ENCODE results near the gene TCF7L2.

TCF7L2 gene

DNA sequence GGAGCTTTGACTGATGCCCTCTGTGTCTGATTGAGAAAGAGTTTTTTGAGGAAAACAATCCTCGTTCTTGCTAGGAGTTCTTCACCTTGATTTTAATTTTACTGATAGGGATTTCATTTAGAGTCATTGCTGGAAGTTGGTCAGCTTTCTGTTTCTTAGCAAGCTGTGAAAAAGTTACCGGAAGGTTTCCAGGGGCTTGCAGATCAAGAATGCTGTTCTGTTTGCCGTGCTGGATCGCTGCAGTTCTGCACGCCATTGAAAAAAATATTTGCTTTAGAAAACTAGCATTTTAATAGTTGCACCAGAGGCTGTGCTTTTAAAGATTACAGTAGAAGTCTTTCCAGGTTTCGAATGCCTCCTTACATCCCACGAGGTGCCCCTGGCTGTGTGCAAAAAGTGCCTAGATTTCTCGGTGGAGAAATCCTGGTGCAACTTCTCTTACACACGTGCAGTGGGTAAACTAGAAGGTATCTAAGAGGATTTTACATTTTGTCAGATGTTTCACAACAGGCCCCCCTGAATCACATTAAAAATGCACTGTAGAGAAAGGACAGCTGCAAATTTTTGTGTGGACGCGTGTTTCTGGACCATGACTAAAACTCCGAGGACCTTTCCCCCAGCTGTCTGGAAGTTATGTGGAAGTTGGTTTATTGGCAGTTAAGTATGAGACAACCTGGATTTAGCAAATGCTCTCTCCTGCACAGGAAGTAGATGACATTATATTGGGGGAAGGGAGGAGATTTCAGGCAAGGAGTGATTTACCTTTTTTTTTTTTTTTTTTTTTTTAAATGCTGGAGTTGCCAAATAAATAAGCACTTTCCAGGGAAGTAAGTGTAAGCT, 5.8 kb downstream of the TCF7L2 start:
- DNase-seq (ENCODE audit: low spot score): no peak
- TF ChIP-seq, protein P1, sequence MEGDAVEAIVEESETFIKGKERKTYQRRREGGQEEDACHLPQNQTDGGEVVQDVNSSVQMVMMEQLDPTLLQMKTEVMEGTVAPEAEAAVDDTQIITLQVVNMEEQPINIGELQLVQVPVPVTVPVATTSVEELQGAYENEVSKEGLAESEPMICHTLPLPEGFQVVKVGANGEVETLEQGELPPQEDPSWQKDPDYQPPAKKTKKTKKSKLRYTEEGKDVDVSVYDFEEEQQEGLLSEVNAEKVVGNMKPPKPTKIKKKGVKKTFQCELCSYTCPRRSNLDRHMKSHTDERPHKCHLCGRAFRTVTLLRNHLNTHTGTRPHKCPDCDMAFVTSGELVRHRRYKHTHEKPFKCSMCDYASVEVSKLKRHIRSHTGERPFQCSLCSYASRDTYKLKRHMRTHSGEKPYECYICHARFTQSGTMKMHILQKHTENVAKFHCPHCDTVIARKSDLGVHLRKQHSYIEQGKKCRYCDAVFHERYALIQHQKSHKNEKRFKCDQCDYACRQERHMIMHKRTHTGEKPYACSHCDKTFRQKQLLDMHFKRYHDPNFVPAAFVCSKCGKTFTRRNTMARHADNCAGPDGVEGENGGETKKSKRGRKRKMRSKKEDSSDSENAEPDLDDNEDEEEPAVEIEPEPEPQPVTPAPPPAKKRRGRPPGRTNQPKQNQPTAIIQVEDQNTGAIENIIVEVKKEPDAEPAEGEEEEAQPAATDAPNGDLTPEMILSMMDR (IDR thresholded peaks at IDR 0.05; ENCODE audit: extremely low read depth, insufficient read depth, missing control alignments): no peak
- in situ Hi-C loops (cut with MboI; ENCODE audit: low pct_unique_long_range_greater_than_20kb, low sequenced_read_pairs, unreplicated experiment): no loop called here

DNA sequence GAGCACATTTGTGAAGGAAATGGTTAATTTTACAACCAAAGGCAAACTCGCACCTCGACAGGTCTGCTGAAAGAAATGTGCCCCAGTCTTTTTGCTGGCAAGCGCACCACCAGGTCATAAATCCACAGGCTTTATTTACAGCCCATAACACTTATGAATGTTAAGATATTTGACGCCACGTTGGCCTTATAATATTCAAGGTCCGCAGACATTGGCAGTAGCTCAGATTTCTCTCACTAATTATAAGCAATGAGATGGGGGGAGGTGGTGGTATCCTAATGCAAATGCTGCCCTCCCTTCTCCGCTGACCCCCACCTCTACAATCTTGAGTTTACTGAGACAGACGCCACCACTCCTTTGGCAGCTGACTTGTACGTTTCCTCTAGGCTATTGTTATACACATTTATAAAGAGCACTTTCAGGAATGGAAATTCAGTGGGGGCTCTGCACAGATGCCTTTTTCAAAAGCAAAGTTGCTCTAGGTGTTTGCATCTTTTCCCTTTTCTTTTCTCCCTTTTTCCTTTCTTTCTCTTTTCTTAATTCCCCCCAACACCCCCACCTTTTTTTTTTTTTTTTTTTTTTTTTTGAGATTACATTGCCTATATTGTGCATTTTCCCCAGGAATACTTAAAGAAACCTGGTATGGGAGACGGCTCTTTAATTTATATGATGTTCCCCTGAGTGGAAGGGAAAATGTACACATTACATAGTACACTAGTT, 6.7 kb downstream of the TCF7L2 start:
- in situ Hi-C loops (cut with MboI; ENCODE audit: low pct_unique_long_range_greater_than_20kb, low sequenced_read_pairs, unreplicated experiment): no loop called here
- DNase-seq (ENCODE audit: low spot score): no peak

DNA sequence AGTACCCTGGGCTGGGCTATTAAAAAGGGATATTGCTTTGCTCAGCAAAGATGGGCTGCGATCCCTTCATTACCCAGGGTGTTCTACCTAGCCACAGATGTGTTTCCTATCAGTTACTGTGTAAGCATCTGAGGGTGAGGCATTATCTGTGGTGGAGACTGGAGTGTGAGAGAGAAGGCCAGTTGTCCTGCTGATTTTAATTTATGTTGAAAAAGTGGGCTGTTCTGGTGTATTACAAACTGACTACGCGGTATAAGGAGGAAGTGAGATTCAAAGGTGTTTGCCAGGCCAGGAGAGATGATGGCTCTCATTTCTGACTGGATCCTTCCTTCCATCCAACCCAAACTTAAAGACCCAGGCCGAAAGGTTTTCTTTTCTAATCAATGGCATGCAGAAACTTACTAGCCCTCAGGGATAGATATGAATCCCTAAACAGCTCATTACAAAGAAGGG, 7.6 kb downstream of the TCF7L2 start:
- in situ Hi-C loops (cut with MboI; ENCODE audit: low pct_unique_long_range_greater_than_20kb, low sequenced_read_pairs, unreplicated experiment): no loop called here
- TF ChIP-seq, protein P1 (IDR thresholded peaks at IDR 0.05; ENCODE audit: extremely low read depth, insufficient read depth, missing control alignments): no peak
- DNase-seq (ENCODE audit: low spot score): no peak

More for the DNA sequence above, 6.7 kb downstream of the TCF7L2 start:
- TF ChIP-seq, protein P1 (IDR thresholded peaks at IDR 0.05; ENCODE audit: extremely low read depth, insufficient read depth, missing control alignments): no peak

DNA sequence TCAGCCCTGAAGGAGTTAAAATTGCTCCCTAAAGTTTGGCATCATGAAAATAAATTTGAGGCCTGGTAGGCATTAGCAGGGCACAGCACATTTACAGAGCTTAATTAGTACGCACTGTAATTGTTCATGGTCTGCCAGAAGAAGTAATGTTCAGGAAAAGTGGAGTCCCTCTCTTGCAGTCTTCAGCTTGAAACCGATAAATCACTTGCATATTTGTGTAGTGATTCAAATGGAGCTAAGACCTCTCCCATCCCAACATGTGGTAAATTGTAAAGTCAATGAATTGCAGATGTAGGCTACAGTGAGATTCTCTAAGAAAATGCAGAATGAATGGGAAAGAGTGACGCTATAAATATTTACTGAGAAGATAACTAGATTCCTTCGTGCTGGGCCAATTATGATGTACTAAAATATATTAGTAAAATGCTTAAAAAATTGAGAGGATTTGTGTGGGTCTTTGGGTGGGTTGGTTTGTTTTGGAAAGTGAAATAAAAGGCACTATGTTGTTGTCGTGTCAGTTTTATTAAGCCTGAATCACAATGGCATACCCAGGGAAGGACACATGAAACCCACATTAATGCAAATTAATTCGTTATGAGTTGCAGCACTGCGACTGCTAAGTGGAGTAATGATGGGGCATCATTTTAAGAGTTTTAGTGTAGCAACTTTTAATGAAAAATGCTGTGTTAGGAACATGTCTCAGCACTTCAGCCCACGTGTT, 8.4 kb downstream of the TCF7L2 start:
- TF ChIP-seq, protein P1 (IDR thresholded peaks at IDR 0.05; ENCODE audit: extremely low read depth, insufficient read depth, missing control alignments): no peak

GRCh38 chr10:112959207-112959838, 9.3 kb downstream of the TCF7L2 start:
- no peak for DNase-seq (ENCODE audit: low spot score)
- in situ Hi-C loops (cut with MboI; ENCODE audit: low pct_unique_long_range_greater_than_20kb, low sequenced_read_pairs, unreplicated experiment): no loop called here
- TF ChIP-seq, protein P1 (IDR thresholded peaks at IDR 0.05; ENCODE audit: extremely low read depth, insufficient read depth, missing control alignments): no peak

More for the DNA sequence above, 8.4 kb downstream of the TCF7L2 start:
- in situ Hi-C loops (cut with MboI; ENCODE audit: low pct_unique_long_range_greater_than_20kb, low sequenced_read_pairs, unreplicated experiment): no loop called here
- no peak for DNase-seq (ENCODE audit: low spot score)

DNA sequence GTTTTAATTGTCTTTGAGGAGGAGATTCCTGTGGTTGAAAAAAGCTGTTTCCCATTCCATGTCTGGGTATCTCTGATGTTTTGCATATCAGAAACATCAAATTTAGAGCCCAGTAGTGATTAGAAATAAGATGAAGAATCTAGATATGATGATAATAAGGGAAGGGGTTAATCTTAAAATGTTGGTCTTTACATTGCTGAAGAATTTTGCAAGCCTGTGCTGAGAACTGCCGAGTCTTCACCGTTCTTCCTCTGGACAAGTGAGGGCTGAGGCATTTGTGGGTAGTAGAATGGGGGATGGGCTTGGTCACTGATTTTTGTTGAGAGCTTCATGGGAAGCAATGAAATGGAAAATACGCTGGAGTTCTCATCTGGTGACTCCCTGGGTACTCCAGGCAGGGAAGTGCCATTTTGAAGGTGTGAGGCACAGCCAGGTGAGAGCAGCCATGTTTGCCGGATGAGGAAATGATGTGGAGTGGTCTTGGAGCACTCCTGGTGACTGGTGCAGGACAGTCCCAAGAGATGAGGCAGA, 10.2 kb downstream of the TCF7L2 start:
- TF ChIP-seq, protein P1 (IDR thresholded peaks at IDR 0.05; ENCODE audit: extremely low read depth, insufficient read depth, missing control alignments): no peak
- in situ Hi-C loops (cut with MboI; ENCODE audit: low pct_unique_long_range_greater_than_20kb, low sequenced_read_pairs, unreplicated experiment): no loop called here
- DNase-seq (ENCODE audit: low spot score): no peak

Data from GM13977 (cell line).